Subcutaneous abdominal adipose tissue (tissue), 5 donors: ENCODE measurements around the gene TAAR5.
"Not testable (repeated sequence)": the region's sequence is repeated elsewhere in the genome, so short reads cannot be mapped to it uniquely, and the experiment has no call there.

Source experiments
- H3K27ac ChIP-seq: one replicate; pipeline ENCODE4 v1.7.0; 2013; ENCODE audit warnings: low read depth, mild to moderate bottlenecking, inconsistent platforms, low read length, moderate library complexity
- H3K27me3 ChIP-seq, 5 donors: one replicate each; pipeline ENCODE4 v1.7.0; 2013; ENCODE audit warnings: low read length in 5 of 5, inconsistent platforms in 1 of 5; ENCODE audit not compliant: control insufficient read depth in 5 of 5, insufficient read depth in 4 of 5
- H3K36me3 ChIP-seq, 5 donors: one replicate each; pipeline ENCODE4 v1.7.0; 2013; ENCODE audit warnings: low read length in 5 of 5; ENCODE audit not compliant: control insufficient read depth in 5 of 5, insufficient read depth in 5 of 5
- H3K4me1 ChIP-seq, 5 donors: one replicate each; pipeline ENCODE4 v1.7.0; 2013; ENCODE audit warnings: low read length in 5 of 5, mild to moderate bottlenecking in 3 of 5, moderate library complexity in 1 of 5; ENCODE audit not compliant: control insufficient read depth in 5 of 5, insufficient read depth in 5 of 5
- H3K4me3 ChIP-seq, 5 donors: one replicate each; pipeline ENCODE4 v1.7.0; 2013; ENCODE audit warnings: low read length in 5 of 5, low read depth in 1 of 5
- H3K9ac ChIP-seq, 5 donors: one replicate each; pipeline ENCODE4 v1.7.0; 2013; ENCODE audit warnings: low read length in 5 of 5, mild to moderate bottlenecking in 4 of 5, moderate library complexity in 3 of 5
- H3K9me3 ChIP-seq, 5 donors: one replicate each; pipeline ENCODE4 v1.7.0; 2013; ENCODE audit warnings: low read length in 5 of 5; ENCODE audit not compliant: control insufficient read depth in 5 of 5
- donor health status: healthy.
- donor health status: healthy.
- donor health status: healthy.
- donor health status: healthy.
- donor health status: healthy.

TAAR5 gene, protein sequence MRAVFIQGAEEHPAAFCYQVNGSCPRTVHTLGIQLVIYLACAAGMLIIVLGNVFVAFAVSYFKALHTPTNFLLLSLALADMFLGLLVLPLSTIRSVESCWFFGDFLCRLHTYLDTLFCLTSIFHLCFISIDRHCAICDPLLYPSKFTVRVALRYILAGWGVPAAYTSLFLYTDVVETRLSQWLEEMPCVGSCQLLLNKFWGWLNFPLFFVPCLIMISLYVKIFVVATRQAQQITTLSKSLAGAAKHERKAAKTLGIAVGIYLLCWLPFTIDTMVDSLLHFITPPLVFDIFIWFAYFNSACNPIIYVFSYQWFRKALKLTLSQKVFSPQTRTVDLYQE

DNA sequence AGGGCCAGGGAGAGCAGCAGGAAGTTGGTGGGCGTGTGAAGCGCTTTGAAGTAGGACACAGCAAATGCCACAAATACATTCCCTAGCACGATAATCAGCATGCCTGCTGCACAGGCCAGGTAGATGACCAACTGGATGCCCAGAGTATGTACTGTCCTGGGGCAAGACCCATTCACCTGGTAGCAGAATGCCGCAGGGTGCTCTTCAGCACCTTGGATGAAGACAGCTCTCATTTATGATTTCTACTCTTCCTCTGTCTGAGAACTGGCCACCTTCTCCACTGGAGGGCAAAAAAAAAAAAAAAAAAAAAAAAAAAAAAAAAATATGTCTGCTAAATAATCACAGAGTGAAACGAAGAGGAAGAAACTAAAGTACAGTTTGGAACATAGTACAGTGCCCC is at the start of gene TAAR5:
Gene TAAR5, minus strand, starts transcription at position 288 of the 400 bp plus-strand sequence. Its CDS starts 55 bp downstream, at position 233.
- Histone ChIP-seq H3K27me3 (no peaks in the 10 kb centered on the region), H3K4me1 (no peaks in the 10 kb centered on the region), H3K9me3 (no peaks in the 10 kb centered on the region), H3K27ac (no peak within 1 kb of the TSS), H3K9ac (no peak within 1 kb of the TSS), H3K4me3 (no peak within 1 kb of the TSS), H3K36me3 (no peaks in the 10 kb centered on the region)

DNA sequence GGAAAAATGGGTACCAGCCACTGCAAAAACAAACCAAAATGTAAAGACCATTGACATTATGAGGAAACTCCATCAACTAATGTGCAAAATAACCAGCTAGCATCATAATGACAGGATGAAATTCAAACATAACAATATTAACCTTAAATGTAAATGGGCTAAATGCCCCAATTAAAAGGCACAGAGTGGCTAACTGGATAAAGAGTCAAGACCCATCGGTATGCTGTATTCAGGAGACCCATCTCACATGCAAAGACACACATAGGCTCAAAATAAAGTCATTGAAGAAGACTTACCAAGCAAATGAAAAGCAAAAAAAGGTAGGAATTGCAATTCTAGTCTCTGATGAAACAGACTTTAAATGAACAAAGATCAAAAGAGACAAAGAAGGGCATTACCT is 47.6 kb upstream of the TAAR5 start:
- H3K27me3 ChIP-seq, H3K9me3 ChIP-seq, H3K9ac ChIP-seq, H3K4me3 ChIP-seq, H3K4me1 ChIP-seq, H3K36me3 ChIP-seq, H3K27ac ChIP-seq: not testable (repeated sequence)

DNA sequence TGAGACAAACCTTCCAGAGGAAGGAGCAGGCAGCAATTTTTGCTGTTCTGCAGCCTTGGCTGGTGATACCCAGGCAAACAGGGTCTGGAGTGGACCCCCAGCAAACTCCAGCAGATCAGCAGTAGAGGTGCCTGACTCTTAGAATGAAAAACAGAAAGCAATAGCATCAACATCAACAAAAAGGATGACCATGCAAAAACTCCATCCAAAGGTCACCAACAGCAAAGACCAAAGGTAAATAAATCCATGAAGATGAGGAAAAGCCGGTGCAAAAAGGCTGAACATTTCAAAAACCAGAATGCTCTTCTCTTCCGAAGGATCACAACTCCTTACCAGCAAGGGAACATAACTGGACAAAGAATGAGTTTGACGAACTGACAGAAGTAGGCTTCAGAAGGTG is 46.4 kb upstream of the TAAR5 start:
- not testable (repeated sequence) for H3K27ac ChIP-seq, H3K36me3 ChIP-seq, H3K4me3 ChIP-seq, H3K4me1 ChIP-seq, H3K9ac ChIP-seq, H3K27me3 ChIP-seq, H3K9me3 ChIP-seq

DNA sequence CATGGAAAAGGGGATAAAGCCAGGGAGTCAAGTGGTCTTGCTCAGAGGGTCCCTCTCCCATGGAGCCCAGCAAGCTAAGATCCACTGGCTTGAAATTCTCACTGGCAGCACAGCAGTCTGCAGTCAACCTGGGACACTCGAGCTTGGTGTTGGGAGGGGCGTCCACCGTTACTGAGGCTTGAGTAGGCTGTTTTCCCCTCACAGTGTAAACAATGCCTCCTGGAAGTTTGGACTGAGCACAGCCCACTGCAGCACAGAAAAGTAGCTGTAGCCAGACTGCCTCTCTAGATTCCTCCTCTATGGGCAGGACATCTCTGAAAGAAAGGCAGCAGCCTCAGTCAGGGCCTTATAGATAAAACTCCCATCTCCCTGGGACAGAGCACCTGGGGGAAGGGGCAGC is 45.7 kb upstream of the TAAR5 start:
- H3K27ac ChIP-seq, H3K9ac ChIP-seq, H3K36me3 ChIP-seq, H3K9me3 ChIP-seq, H3K27me3 ChIP-seq, H3K4me1 ChIP-seq, H3K4me3 ChIP-seq: not testable (repeated sequence)

DNA sequence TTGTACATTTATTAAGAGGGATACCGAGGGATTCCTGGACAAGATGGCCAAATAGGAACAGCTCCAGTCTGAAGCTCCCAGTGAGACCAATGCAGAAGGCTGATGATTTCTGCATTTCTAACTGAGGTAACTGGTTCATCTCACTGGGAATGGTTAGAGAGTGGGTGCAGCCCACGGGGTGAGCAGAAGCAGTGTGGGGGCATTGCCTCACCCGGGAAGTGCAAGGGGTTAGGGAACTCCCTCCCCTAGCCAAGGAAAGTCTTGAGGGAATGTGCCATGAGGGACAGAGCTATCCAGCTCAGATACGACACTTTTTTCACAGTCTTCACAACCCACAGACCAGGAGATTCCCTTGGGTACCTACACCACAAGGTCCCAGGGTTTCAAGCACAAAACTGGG is 45.3 kb upstream of the TAAR5 start:
- Histone ChIP-seq H3K27me3 (peaks cover 0 to 7% (median 6%) of the 10 kb centered on the region in 5 donors), H3K9ac (no peak overlapping the region), H3K27ac (no peak overlapping the region), H3K9me3 (no peaks in the 10 kb centered on the region), H3K4me1 (no peaks in the 10 kb centered on the region), H3K36me3 (no peaks in the 10 kb centered on the region), H3K4me3 (no peak overlapping the region)

DNA sequence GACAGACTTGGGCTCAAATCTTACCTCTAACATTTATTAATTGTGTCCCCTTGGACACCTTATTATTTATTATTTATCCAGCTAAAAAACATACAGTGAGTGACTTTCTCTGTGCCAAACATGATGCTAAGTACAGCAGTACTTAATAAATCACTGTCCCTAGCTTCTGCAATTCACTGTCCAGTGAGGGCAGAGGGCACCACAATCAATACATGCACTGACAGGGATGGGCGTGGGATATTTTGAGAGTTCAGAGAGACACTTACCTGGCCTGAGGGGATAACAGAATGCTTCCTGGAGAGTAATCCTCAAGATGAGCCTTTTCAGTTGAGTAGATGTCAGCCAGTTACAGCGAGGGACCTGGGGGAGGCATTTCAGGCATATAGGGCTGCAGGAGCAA is 43.8 kb upstream of the TAAR5 start:
- no peak overlapping the region for H3K4me3 ChIP-seq
- H3K27me3 ChIP-seq = peaks cover 0 to 7% (median 6%) of the 10 kb centered on the region in 5 donors
- no peak overlapping the region for H3K27ac ChIP-seq
- H3K9ac ChIP-seq = no peak overlapping the region
- no peaks in the 10 kb centered on the region for H3K9me3 ChIP-seq
- no peaks in the 10 kb centered on the region for H3K4me1 ChIP-seq
- no peaks in the 10 kb centered on the region for H3K36me3 ChIP-seq

DNA sequence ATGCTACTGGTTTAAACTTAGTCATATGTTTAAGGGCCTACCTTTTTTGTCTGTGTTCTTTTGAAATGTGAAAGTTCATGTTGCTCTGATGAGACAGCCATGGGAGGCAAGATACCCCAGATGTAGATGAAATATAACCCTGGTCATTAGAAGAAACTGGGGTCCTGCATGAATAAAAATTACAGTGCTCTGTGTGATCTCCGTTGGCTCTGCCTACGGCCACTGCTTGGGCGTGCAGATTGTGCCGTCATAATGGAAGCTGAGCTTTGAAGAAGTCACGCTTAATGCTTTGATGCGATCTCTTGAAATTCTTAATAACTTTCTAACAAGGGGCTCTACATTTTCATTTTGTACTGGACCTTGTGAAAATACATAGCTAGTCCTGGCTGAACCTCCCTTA is 34.6 kb upstream of the TAAR5 start, which contains the start of gene TAAR2:
Gene TAAR2, minus strand, starts transcription at position 101 of the 400 bp plus-strand sequence. Its CDS starts 0 bp downstream, at position 101.
- Histone ChIP-seq H3K9me3 (no peaks in the 10 kb centered on the region), H3K27ac (no peak within 1 kb of the TSS), H3K4me3 (no peak within 1 kb of the TSS), H3K4me1 (no peaks in the 10 kb centered on the region), H3K36me3 (no peaks in the 10 kb centered on the region), H3K9ac (no peak within 1 kb of the TSS), H3K27me3 (no peaks in the 10 kb centered on the region)

DNA sequence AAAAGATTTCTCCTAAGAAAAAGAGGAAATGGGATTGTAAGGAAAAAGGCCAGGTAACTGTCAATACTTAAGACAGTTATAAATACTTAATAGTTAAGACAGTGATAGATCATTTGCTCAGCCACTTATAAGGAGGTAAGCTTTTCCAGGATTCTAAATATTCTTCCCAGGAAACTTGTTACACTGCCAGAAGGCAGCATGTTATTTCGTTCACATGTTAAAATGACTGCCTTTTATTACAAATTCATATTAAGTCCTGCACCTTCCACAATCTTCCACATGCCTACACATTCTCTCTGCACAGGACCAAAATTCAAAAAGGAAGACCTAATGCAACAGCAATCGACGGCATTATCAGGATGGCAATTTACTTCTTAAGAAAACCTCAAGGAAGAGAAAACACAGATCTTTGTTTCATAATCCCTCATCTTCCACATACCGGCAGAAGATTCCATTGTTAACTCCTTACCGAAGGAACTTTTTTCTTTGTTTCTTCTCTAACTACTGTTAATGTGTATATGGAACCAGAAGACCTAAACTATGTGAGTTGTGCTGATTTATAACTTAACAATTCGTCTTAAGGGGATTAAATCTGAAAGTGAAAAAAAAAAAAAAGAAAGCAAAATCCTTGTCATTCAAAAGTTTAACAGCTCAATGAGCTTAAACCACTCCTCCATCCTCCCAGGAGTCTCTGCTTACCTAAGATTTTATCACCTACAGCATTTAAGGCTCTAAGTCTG is 33.7 kb upstream of the TAAR5 start:
- H3K9me3 ChIP-seq = no peaks in the 10 kb centered on the region
- H3K36me3 ChIP-seq = no peaks in the 10 kb centered on the region
- H3K27me3 ChIP-seq = no peaks in the 10 kb centered on the region
- H3K9ac ChIP-seq = no peak overlapping the region
- no peak overlapping the region for H3K4me3 ChIP-seq
- no peak overlapping the region for H3K27ac ChIP-seq
- H3K4me1 ChIP-seq = no peaks in the 10 kb centered on the region

DNA sequence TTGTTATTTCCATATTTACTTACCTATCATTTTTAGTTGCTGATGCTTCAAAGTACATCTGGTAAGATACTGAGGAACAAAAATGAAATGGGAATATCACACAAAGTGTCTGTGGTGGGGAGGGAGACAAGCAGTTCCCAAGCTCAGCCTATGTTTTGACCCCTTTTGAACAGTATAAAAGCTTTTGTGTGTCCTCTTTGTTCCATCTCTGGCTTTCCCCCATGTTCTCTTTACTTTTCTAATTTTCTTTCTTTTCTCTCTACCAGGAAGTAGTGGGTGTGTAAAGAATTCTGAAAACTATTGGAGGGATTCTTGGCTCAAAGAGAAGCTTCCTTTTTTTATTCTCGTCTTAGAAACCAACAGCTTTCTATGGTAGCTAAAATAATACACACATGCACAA is 27.1 kb upstream of the TAAR5 start:
- Histone ChIP-seq H3K4me1 (no peaks in the 10 kb centered on the region), H3K9me3 (no peaks in the 10 kb centered on the region), H3K4me3 (no peak overlapping the region), H3K9ac (no peak overlapping the region), H3K27me3 (no peaks in the 10 kb centered on the region), H3K36me3 (no peaks in the 10 kb centered on the region), H3K27ac (no peak overlapping the region)

DNA sequence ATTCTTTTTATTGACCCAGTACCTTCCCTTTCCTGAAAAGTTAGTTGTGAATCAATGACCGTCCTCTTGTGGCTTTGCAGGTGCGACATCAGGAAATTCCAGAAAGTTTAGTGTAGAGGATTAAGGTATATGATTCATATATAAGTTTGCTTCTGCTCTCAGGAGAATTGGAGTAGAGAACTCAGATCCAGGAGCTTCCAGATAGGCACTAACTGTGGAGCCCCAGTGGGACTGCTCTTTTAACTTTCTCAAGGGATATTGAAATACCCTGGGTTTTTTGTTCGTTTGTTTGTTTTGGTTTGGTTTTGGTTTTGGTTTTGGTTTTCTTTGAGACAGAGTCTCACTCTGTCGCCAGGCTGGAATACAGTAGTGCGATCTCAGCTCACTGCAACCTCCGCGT is 25.0 kb upstream of the TAAR5 start:
- no peak overlapping the region for H3K27ac ChIP-seq
- no peaks in the 10 kb centered on the region for H3K36me3 ChIP-seq
- peaks cover 0 to 7% (median 3%) of the 10 kb centered on the region in 5 donors for H3K4me1 ChIP-seq
- H3K27me3 ChIP-seq = no peaks in the 10 kb centered on the region
- no peaks in the 10 kb centered on the region for H3K9me3 ChIP-seq
- no peak overlapping the region for H3K9ac ChIP-seq
- no peak overlapping the region for H3K4me3 ChIP-seq
